WTC11 (cell line): ENCODE data around the gene AP2S1. TPM values are rescaled to one million over a fixed set of nuclear protein-coding genes. Genes with fewer than 3 reads are reported as not detected.
A peak's percentile ranks its signal among the peaks of the same experiment; 100 is the strongest.

ENCODE experiments used
- ATAC-seq: fragments of 200-7000 bp; cut with Tn5 transposase; 2 replicates; pipeline ENCODE4 v1.10.0; 2021; ENCODE audit warnings: mild to moderate bottlenecking, moderate library complexity
- Bru-seq: library from RNA; stranded (reverse); fragments of 400-500 nt; gene quantifications from one replicate; lab custom pipeline; 2021; lab: Mats Ljungman, UMichigan
- CTCF ChIA-PET: fragments of 300-600 bp; sonication (Branson Sonifier 250); formaldehyde crosslinking; loops from one replicate; lab custom pipeline; 2021; ENCODE audit warnings: antibody characterized with exemption; lab: Charles Lee
- POLR2A ChIA-PET: fragments of 350-600 bp; sonication (Branson Sonifier 250); formaldehyde crosslinking; loops from one replicate; lab custom pipeline; 2021; ENCODE audit warnings: antibody characterized with exemption; lab: Charles Lee
- DNase-seq: peaks from one replicate; pipeline ENCODE4 v3.0.0; 2021; ENCODE audit warnings: low spot score
- H3K27ac Mint-ChIP-seq: 2 replicates; pipeline ENCODE4 v1.8.0; 2021; ENCODE audit warnings: mixed read lengths
- H3K27me3 Mint-ChIP-seq: 2 replicates; pipeline ENCODE4 v1.8.0; 2021; ENCODE audit warnings: low read depth, mild to moderate bottlenecking, moderate library complexity, mixed read lengths
- H3K36me3 Mint-ChIP-seq: 2 replicates; pipeline ENCODE4 v1.8.0; 2021; ENCODE audit warnings: mixed read lengths
- H3K4me1 Mint-ChIP-seq: 2 replicates; pipeline ENCODE4 v1.8.0; 2022; ENCODE audit warnings: mixed read lengths
- H3K4me3 Mint-ChIP-seq: 2 replicates; pipeline ENCODE4 v1.8.0; 2021; ENCODE audit warnings: mild to moderate bottlenecking, moderate library complexity, mixed read lengths
- H3K9me3 Mint-ChIP-seq: 2 replicates; pipeline ENCODE4 v1.8.0; 2021; ENCODE audit warnings: mixed read lengths
- FOXP1 ChIP-seq: sonication (generic); formaldehyde crosslinking; IDR thresholded peaks from 2 replicates; pipeline ENCODE4 v1.8.0; 2022; ENCODE audit warnings: missing genetic modification reagents, mild to moderate bottlenecking, moderate library complexity, borderline replicate concordance
- GABPB1 ChIP-seq: sonication (generic); formaldehyde crosslinking; IDR thresholded peaks from 2 replicates; pipeline ENCODE4 v1.8.1; 2023; ENCODE audit warnings: mild to moderate bottlenecking, missing genetic modification reagents
- GRHL2 ChIP-seq: fragments of 250-450 bp; sonication (Bioruptor Pico); IDR thresholded peaks from 2 replicates; pipeline ENCODE4 v1.8.0; 2022; ENCODE audit warnings: mild to moderate bottlenecking, moderate library complexity; ENCODE audit not compliant: insufficient replicate concordance, severe bottlenecking
- MYBL2 ChIP-seq: sonication (generic); formaldehyde crosslinking; IDR thresholded peaks from 2 replicates; pipeline ENCODE4 v1.8.1; 2023; ENCODE audit warnings: mild to moderate bottlenecking, moderate library complexity, missing genetic modification reagents
- NR1H2 ChIP-seq: sonication (generic); formaldehyde crosslinking; IDR thresholded peaks from 2 replicates; pipeline ENCODE4 v1.9.0; 2021; ENCODE audit warnings: mild to moderate bottlenecking, moderate library complexity, missing genetic modification reagents
- PRDM15 ChIP-seq: sonication (generic); formaldehyde crosslinking; IDR thresholded peaks from 2 replicates; pipeline ENCODE4 v1.8.0; 2022; ENCODE audit warnings: missing genetic modification reagents
- ZNF138 ChIP-seq: sonication (generic); formaldehyde crosslinking; conservative IDR thresholded peaks from 2 replicates; pipeline ENCODE4 v1.8.1; 2022; ENCODE audit warnings: mild to moderate bottlenecking, moderate library complexity, missing genetic modification reagents
- ZSCAN18 ChIP-seq: fragments of 250-450 bp; sonication (Bioruptor Pico); IDR thresholded peaks from 2 replicates; pipeline ENCODE4 v2.1.2; 2022; ENCODE audit warnings: mild to moderate bottlenecking, moderate library complexity
- long read RNA-seq, 3 experiments: library from RNA in 1 of 3; library from capped mRNA in 1 of 3; library from polyadenylated mRNA in 1 of 3; unstranded in 2 of 3; stranded (forward) in 1 of 3; transcript quantifications; one replicate each; pipeline ENCODE4 v2.0.0, GENCODE V29; 2021
- total RNA-seq: library from RNA; stranded (reverse); gene quantifications from 3 replicates; pipeline ENCODE4 v1.2.3, GENCODE V29; 2021
- TF ChIP-seq, protein P1 (sequence below): sonication (generic); formaldehyde crosslinking; IDR thresholded peaks from 2 replicates; pipeline ENCODE4 v1.8.1; 2023; ENCODE audit warnings: mild to moderate bottlenecking, missing genetic modification reagents
- TF ChIP-seq, protein P2 (sequence below): sonication (generic); formaldehyde crosslinking; IDR thresholded peaks from 2 replicates; pipeline ENCODE4 v1.8.1; 2023; ENCODE audit warnings: mild to moderate bottlenecking, moderate library complexity, missing genetic modification reagents
- TF ChIP-seq, protein P3 (sequence below): sonication (generic); formaldehyde crosslinking; IDR thresholded peaks from 2 replicates; pipeline ENCODE4 v1.8.1; 2022; ENCODE audit warnings: low read depth, mild to moderate bottlenecking, moderate library complexity, missing genetic modification reagents, borderline replicate concordance
- TF ChIP-seq, protein P4 (sequence below): sonication (generic); formaldehyde crosslinking; IDR thresholded peaks from 2 replicates; pipeline ENCODE4 v1.8.0; 2023; ENCODE audit warnings: mild to moderate bottlenecking, missing genetic modification reagents
- TF ChIP-seq, protein P5 (sequence below): sonication (generic); formaldehyde crosslinking; IDR thresholded peaks from 2 replicates; pipeline ENCODE4 v1.8.1; 2023; ENCODE audit warnings: mild to moderate bottlenecking, missing genetic modification reagents, borderline replicate concordance

AP2S1 gene
- total RNA-seq: 232 to 249 TPM (median 234 TPM) in 3 replicates
- Bru-seq, nascent RNA: percentile 68 among the genes with signal in this experiment
- long read RNA-seq, experiment 1, transcript AP2S1-205 (2 exons, 554 nt): minor isoform, 5 of 241 reads
- long read RNA-seq, experiment 1, transcript AP2S1-201 (5 exons, 935 nt): major isoform, 172 of 241 reads
- long read RNA-seq, experiment 1, transcript AP2S1-209 (5 exons, 898 nt): minor isoform, 35 of 241 reads
- long read RNA-seq, experiment 1, transcript AP2S1-203 (4 exons, 636 nt): minor isoform, 10 of 241 reads
- long read RNA-seq, experiment 1, partial matches to known transcripts: 0 of 241 reads
- long read RNA-seq, experiment 1, other reads (novel, unspliced or antisense): 9 of 241 reads
- long read RNA-seq, experiment 2, transcript AP2S1-209 (5 exons, 898 nt): minor isoform, 21 of 312 reads
- long read RNA-seq, experiment 2, transcript AP2S1-201 (5 exons, 935 nt): major isoform, 170 of 312 reads
- long read RNA-seq, experiment 2, transcript AP2S1-203 (4 exons, 636 nt): minor isoform, 12 of 312 reads
- long read RNA-seq, experiment 2, transcript AP2S1-204 (4 exons, 707 nt): minor isoform, 54 of 312 reads
- long read RNA-seq, experiment 2, partial matches to known transcripts: 17 of 312 reads
- long read RNA-seq, experiment 2, other reads (novel, unspliced or antisense): 11 of 312 reads
- long read RNA-seq, experiment 3, transcript AP2S1-202 (5 exons, 793 nt): minor isoform, 18 of 273 reads
- long read RNA-seq, experiment 3, transcript AP2S1-209 (5 exons, 898 nt): minor isoform, 112 of 273 reads
- long read RNA-seq, experiment 3, transcript AP2S1-201 (5 exons, 935 nt): major isoform, 131 of 273 reads
- long read RNA-seq, experiment 3, partial matches to known transcripts: 0 of 273 reads
- long read RNA-seq, experiment 3, other reads (novel, unspliced or antisense): 8 of 273 reads

GRCh38 chr19:46850228-46851203 is at the start of gene AP2S1:
Gene AP2S1 (minus strand): TSS chr19:46850846. CDS start chr19:46850766, 80 bp downstream.
- ChIA-PET POLR2A (interaction anchor here (0.6 to 1.4 kb wide), 5 partner anchors 10 to 185 kb away, joined by 3 to 6 read pairs (median 4); partner anchors contain the start of genes ARHGAP35 and SLC1A5), CTCF (interaction anchor here (0.7 to 1.8 kb wide), 8 partner anchors 9 to 97 kb away, joined by 3 to 8 read pairs (median 4); no protein-coding TSS in a partner anchor)
- Mint-ChIP-seq H3K27me3 (peaks cover 14% of the 10 kb centered on the region), H3K36me3 (peaks cover 13% of the 10 kb centered on the region), H3K27ac (peak within 1 kb of the TSS; percentile 99), H3K4me3 (peak within 1 kb of the TSS; percentile 95), H3K4me1 (peaks cover 14% of the 10 kb centered on the region), H3K9me3 (0 out of 2 replicates have a peak, but pooled peaks cover 3% of the 10 kb centered on the region)
- ATAC-seq (peak; percentile 86), DNase-seq (peak; percentile 97)
- TF ChIP-seq, protein P1, sequence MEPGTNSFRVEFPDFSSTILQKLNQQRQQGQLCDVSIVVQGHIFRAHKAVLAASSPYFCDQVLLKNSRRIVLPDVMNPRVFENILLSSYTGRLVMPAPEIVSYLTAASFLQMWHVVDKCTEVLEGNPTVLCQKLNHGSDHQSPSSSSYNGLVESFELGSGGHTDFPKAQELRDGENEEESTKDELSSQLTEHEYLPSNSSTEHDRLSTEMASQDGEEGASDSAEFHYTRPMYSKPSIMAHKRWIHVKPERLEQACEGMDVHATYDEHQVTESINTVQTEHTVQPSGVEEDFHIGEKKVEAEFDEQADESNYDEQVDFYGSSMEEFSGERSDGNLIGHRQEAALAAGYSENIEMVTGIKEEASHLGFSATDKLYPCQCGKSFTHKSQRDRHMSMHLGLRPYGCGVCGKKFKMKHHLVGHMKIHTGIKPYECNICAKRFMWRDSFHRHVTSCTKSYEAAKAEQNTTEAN (CRISPR knock-in tag): 0 out of 2 replicates have a peak, but pooled peaks have one; percentile 85
- TF ChIP-seq, protein P2, sequence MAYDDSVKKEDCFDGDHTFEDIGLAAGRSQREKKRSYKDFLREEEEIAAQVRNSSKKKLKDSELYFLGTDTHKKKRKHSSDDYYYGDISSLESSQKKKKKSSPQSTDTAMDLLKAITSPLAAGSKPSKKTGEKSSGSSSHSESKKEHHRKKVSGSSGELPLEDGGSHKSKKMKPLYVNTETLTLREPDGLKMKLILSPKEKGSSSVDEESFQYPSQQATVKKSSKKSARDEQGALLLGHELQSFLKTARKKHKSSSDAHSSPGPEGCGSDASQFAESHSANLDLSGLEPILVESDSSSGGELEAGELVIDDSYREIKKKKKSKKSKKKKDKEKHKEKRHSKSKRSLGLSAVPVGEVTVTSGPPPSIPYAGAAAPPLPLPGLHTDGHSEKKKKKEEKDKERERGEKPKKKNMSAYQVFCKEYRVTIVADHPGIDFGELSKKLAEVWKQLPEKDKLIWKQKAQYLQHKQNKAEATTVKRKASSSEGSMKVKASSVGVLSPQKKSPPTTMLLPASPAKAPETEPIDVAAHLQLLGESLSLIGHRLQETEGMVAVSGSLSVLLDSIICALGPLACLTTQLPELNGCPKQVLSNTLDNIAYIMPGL: 0 out of 2 replicates have a peak, but pooled peaks have one; percentile 21
- TF ChIP-seq, protein P3, sequence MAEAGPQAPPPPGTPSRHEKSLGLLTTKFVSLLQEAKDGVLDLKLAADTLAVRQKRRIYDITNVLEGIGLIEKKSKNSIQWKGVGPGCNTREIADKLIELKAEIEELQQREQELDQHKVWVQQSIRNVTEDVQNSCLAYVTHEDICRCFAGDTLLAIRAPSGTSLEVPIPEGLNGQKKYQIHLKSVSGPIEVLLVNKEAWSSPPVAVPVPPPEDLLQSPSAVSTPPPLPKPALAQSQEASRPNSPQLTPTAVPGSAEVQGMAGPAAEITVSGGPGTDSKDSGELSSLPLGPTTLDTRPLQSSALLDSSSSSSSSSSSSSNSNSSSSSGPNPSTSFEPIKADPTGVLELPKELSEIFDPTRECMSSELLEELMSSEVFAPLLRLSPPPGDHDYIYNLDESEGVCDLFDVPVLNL: 0 out of 2 replicates have a peak, but pooled peaks have one; percentile 32
- TF ChIP-seq, protein P4, sequence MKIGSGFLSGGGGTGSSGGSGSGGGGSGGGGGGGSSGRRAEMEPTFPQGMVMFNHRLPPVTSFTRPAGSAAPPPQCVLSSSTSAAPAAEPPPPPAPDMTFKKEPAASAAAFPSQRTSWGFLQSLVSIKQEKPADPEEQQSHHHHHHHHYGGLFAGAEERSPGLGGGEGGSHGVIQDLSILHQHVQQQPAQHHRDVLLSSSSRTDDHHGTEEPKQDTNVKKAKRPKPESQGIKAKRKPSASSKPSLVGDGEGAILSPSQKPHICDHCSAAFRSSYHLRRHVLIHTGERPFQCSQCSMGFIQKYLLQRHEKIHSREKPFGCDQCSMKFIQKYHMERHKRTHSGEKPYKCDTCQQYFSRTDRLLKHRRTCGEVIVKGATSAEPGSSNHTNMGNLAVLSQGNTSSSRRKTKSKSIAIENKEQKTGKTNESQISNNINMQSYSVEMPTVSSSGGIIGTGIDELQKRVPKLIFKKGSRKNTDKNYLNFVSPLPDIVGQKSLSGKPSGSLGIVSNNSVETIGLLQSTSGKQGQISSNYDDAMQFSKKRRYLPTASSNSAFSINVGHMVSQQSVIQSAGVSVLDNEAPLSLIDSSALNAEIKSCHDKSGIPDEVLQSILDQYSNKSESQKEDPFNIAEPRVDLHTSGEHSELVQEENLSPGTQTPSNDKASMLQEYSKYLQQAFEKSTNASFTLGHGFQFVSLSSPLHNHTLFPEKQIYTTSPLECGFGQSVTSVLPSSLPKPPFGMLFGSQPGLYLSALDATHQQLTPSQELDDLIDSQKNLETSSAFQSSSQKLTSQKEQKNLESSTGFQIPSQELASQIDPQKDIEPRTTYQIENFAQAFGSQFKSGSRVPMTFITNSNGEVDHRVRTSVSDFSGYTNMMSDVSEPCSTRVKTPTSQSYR: 0 out of 2 replicates have a peak, but pooled peaks have one; percentile 58
- TF ChIP-seq PRDM15 (CRISPR knock-in tag) (peak; percentile 52; the same call in 1 of the 2 replicates), FOXP1 (CRISPR knock-in tag) (peak; percentile 91), ZSCAN18 (CRISPR knock-in tag) (no peak), MYBL2 (peak; percentile 90), GRHL2 (CRISPR knock-in tag) (no peak), ZNF138 (CRISPR knock-in tag) (no peak), GABPB1 (peak; percentile 57; the same call in 1 of the 2 replicates), NR1H2 (CRISPR knock-in tag) (no peak)
- TF ChIP-seq, protein P5, sequence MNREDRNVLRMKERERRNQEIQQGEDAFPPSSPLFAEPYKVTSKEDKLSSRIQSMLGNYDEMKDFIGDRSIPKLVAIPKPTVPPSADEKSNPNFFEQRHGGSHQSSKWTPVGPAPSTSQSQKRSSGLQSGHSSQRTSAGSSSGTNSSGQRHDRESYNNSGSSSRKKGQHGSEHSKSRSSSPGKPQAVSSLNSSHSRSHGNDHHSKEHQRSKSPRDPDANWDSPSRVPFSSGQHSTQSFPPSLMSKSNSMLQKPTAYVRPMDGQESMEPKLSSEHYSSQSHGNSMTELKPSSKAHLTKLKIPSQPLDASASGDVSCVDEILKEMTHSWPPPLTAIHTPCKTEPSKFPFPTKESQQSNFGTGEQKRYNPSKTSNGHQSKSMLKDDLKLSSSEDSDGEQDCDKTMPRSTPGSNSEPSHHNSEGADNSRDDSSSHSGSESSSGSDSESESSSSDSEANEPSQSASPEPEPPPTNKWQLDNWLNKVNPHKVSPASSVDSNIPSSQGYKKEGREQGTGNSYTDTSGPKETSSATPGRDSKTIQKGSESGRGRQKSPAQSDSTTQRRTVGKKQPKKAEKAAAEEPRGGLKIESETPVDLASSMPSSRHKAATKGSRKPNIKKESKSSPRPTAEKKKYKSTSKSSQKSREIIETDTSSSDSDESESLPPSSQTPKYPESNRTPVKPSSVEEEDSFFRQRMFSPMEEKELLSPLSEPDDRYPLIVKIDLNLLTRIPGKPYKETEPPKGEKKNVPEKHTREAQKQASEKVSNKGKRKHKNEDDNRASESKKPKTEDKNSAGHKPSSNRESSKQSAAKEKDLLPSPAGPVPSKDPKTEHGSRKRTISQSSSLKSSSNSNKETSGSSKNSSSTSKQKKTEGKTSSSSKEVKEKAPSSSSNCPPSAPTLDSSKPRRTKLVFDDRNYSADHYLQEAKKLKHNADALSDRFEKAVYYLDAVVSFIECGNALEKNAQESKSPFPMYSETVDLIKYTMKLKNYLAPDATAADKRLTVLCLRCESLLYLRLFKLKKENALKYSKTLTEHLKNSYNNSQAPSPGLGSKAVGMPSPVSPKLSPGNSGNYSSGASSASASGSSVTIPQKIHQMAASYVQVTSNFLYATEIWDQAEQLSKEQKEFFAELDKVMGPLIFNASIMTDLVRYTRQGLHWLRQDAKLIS: no peak
